ENCODE results near the gene PDE2A.

Gene PDE2A

GRCh38 chr11:72712841-72713240 is 38.6 kb upstream of the PDE2A start:
- Histone ChIP-seq H3K9me3 (ENCODE audit: control insufficient read depth, low read length) (no peaks in the 10 kb centered on the region), H3K4me1 (ENCODE audit: control insufficient read depth, insufficient read depth, low read length) (peaks cover 10% of the 10 kb centered on the region), H3K9ac (ENCODE audit: low read length) (no peak overlapping the region), H3K36me3 (ENCODE audit: control insufficient read depth, insufficient read depth, low read length) (peaks cover 18% of the 10 kb centered on the region), H3K27me3 (ENCODE audit: control insufficient read depth, insufficient read depth, low read length) (no peaks in the 10 kb centered on the region), H3K4me3 (ENCODE audit: low read length) (no peak overlapping the region)

DNA sequence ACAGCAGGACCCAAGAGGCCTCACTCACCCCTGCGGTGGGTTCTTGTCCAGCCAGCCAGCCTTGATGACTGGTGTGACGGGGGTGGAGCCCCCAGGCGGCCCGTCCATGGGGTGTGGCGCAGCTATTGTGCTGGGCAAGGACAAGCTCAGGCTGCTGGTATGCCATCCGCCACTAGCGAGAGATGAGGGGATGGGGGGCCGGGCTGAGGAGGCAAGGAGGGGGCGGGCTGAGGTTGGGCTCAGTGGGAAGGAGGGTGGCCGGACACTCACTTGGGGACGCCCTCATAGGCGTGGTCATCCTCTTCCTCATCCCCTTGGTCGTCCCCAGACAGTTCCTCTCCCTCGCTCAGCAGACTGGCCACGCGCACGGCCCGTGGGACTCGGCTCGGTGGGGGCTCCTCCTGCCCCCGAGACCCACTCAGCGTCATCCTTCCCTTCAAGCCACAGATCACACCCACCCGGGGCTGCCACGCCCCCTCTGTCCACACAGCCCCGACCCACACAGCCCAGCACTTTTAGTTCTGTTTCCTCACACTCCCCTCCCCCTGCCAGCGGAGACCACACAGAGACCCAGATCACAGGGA is 38.0 kb upstream of the PDE2A start:
- Histone ChIP-seq H3K4me1 (ENCODE audit: control insufficient read depth, insufficient read depth, low read length) (peaks cover 10% of the 10 kb centered on the region), H3K9me3 (ENCODE audit: control insufficient read depth, low read length) (no peaks in the 10 kb centered on the region), H3K9ac (ENCODE audit: low read length) (no peak overlapping the region), H3K27me3 (ENCODE audit: control insufficient read depth, insufficient read depth, low read length) (no peaks in the 10 kb centered on the region), H3K4me3 (ENCODE audit: low read length) (no peak overlapping the region), H3K36me3 (ENCODE audit: control insufficient read depth, insufficient read depth, low read length) (peaks cover 18% of the 10 kb centered on the region)

- H3K27me3 ChIP-seq (ENCODE audit: control insufficient read depth, insufficient read depth, low read length): no peaks in the 10 kb centered on the region
- peaks cover 18% of the 10 kb centered on the region for H3K36me3 ChIP-seq (ENCODE audit: control insufficient read depth, insufficient read depth, low read length)
- no peaks in the 10 kb centered on the region for H3K9me3 ChIP-seq (ENCODE audit: control insufficient read depth, low read length)
- no peak overlapping the region for H3K4me3 ChIP-seq (ENCODE audit: low read length)
- H3K4me1 ChIP-seq (ENCODE audit: control insufficient read depth, insufficient read depth, low read length): peaks cover 10% of the 10 kb centered on the region
- no peak overlapping the region for H3K9ac ChIP-seq (ENCODE audit: low read length)
Observed at GRCh38 chr11:72711141-72711540, 36.9 kb upstream of the PDE2A start.

DNA sequence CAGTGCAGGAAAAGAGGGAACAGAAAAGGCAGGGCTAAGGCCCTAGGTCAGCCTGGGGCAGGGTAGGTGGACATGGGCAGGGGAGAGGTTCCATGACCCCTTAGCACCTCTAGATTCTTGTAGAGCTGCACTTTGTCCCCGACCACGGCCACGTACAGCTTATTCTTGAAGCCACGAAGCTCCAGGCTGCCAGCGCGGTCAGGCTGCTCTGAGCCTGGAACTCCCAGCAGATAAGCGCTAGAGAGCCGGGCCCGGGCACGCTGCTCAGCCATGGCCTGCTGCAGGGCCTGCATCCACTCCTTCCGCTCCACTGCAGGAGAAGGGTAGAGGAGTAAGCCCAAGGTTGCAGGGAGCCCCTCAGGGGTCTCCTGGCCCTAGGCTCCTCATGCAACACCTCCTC is 36.1 kb upstream of the PDE2A start:
- Histone ChIP-seq H3K4me1 (ENCODE audit: control insufficient read depth, insufficient read depth, low read length) (peaks cover 10% of the 10 kb centered on the region), H3K27me3 (ENCODE audit: control insufficient read depth, insufficient read depth, low read length) (no peaks in the 10 kb centered on the region), H3K4me3 (ENCODE audit: low read length) (no peak overlapping the region), H3K36me3 (ENCODE audit: control insufficient read depth, insufficient read depth, low read length) (peaks cover 18% of the 10 kb centered on the region), H3K9ac (ENCODE audit: low read length) (no peak overlapping the region), H3K9me3 (ENCODE audit: control insufficient read depth, low read length) (no peaks in the 10 kb centered on the region)

DNA sequence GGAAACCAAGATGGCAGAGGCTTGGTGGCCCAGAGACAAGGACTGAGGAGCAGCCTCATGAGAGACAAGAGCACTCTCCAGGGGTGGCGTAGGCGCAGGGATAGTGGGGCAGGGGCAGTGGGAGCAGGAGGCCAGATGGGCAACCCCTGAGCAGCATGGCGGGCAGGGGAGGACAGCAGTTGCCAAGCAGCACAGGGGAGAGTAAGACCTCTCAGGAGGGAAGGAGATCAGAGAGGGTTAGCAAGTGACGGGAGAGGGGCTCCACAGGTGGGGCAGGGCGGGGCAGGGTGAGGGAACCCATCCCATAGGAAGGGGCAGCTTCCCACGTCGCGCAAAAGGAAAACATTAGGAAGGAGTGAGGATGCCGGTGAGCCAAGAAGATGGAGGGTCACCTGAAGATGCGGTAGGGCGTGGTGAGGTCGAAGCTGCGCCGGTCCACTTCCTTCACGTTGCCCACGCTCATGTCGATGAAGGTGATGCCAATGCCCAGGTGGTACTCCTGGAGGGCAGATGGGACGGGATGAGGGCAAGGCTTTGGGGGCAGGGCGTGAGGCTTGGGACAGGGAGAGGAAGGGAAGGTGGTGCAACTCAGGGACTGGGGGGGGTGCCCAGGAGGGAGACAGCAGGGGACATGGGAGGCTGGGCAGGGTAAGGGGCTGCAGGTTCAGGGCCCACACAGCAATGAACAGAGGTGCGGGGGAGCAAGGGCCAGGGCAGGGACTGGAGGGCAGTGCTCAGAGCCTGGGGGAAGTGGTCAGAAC is 35.4 kb upstream of the PDE2A start:
- H3K27me3 ChIP-seq (ENCODE audit: control insufficient read depth, insufficient read depth, low read length): no peaks in the 10 kb centered on the region
- no peak overlapping the region for H3K9ac ChIP-seq (ENCODE audit: low read length)
- H3K9me3 ChIP-seq (ENCODE audit: control insufficient read depth, low read length): no peaks in the 10 kb centered on the region
- no peak overlapping the region for H3K4me3 ChIP-seq (ENCODE audit: low read length)
- peaks cover 18% of the 10 kb centered on the region for H3K36me3 ChIP-seq (ENCODE audit: control insufficient read depth, insufficient read depth, low read length)
- peaks cover 10% of the 10 kb centered on the region for H3K4me1 ChIP-seq (ENCODE audit: control insufficient read depth, insufficient read depth, low read length)

DNA sequence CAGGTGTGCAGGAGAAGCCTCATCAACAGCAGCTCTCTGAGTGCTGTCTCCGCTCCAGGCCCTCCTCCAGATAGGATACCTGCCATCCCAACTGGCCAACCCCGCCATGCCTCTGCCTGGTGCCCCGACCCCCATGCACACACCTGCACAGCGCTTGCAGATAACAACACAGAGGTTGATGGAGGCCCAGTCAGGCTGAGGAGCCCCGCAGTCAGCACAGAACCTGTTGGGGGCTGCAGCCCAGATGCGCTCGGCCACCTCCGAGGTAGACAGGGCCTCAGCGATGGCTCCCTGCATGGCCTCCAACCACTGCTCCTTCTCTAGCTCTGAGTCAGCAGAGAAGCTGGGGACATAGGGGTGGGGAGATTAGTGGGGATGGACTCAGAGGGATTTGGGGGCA is 32.8 kb upstream of the PDE2A start:
- H3K9me3 ChIP-seq (ENCODE audit: control insufficient read depth, low read length): no peaks in the 10 kb centered on the region
- no peak overlapping the region for H3K4me3 ChIP-seq (ENCODE audit: low read length)
- no peaks in the 10 kb centered on the region for H3K4me1 ChIP-seq (ENCODE audit: control insufficient read depth, insufficient read depth, low read length)
- peaks cover 21% of the 10 kb centered on the region for H3K36me3 ChIP-seq (ENCODE audit: control insufficient read depth, insufficient read depth, low read length)
- H3K27me3 ChIP-seq (ENCODE audit: control insufficient read depth, insufficient read depth, low read length): no peaks in the 10 kb centered on the region
- no peak overlapping the region for H3K9ac ChIP-seq (ENCODE audit: low read length)

DNA sequence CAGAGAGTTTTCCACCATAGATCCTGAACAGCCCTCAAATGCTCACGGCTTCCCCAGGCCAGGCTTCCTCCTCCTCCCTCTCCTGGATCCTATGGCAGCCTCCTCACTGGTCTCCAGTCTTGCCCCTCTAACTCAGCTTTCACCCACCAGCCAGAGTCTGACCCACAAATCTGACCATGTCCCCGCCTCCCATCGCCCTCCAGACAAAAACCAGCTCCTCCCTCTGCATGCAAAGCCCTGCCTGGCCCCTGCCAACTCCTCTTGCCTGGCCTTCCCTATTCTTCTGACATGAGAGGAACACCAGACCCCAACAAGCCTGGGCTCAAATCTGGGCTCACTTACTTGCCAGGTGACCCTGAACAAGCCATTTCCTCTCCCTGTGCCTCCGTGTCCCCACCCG is 32.4 kb upstream of the PDE2A start:
- Histone ChIP-seq H3K9me3 (ENCODE audit: control insufficient read depth, low read length) (no peaks in the 10 kb centered on the region), H3K4me1 (ENCODE audit: control insufficient read depth, insufficient read depth, low read length) (no peaks in the 10 kb centered on the region), H3K9ac (ENCODE audit: low read length) (no peak overlapping the region), H3K36me3 (ENCODE audit: control insufficient read depth, insufficient read depth, low read length) (peaks cover 26% of the 10 kb centered on the region), H3K4me3 (ENCODE audit: low read length) (no peak overlapping the region), H3K27me3 (ENCODE audit: control insufficient read depth, insufficient read depth, low read length) (no peaks in the 10 kb centered on the region)

GRCh38 chr11:72705442-72706365 is 31.5 kb upstream of the PDE2A start:
- no peak overlapping the region for H3K9ac ChIP-seq (ENCODE audit: low read length)
- H3K4me3 ChIP-seq (ENCODE audit: low read length): no peak overlapping the region
- H3K9me3 ChIP-seq (ENCODE audit: control insufficient read depth, low read length): no peaks in the 10 kb centered on the region
- no peaks in the 10 kb centered on the region for H3K4me1 ChIP-seq (ENCODE audit: control insufficient read depth, insufficient read depth, low read length)
- peaks cover 33% of the 10 kb centered on the region for H3K36me3 ChIP-seq (ENCODE audit: control insufficient read depth, insufficient read depth, low read length)
- no peaks in the 10 kb centered on the region for H3K27me3 ChIP-seq (ENCODE audit: control insufficient read depth, insufficient read depth, low read length)

GRCh38 chr11:72704783-72705265 is 30.6 kb upstream of the PDE2A start:
- Histone ChIP-seq H3K4me3 (ENCODE audit: low read length) (no peak overlapping the region), H3K9me3 (ENCODE audit: control insufficient read depth, low read length) (no peaks in the 10 kb centered on the region), H3K9ac (ENCODE audit: low read length) (no peak overlapping the region), H3K4me1 (ENCODE audit: control insufficient read depth, insufficient read depth, low read length) (no peaks in the 10 kb centered on the region), H3K27me3 (ENCODE audit: control insufficient read depth, insufficient read depth, low read length) (no peaks in the 10 kb centered on the region), H3K36me3 (ENCODE audit: control insufficient read depth, insufficient read depth, low read length) (peaks cover 41% of the 10 kb centered on the region)

DNA sequence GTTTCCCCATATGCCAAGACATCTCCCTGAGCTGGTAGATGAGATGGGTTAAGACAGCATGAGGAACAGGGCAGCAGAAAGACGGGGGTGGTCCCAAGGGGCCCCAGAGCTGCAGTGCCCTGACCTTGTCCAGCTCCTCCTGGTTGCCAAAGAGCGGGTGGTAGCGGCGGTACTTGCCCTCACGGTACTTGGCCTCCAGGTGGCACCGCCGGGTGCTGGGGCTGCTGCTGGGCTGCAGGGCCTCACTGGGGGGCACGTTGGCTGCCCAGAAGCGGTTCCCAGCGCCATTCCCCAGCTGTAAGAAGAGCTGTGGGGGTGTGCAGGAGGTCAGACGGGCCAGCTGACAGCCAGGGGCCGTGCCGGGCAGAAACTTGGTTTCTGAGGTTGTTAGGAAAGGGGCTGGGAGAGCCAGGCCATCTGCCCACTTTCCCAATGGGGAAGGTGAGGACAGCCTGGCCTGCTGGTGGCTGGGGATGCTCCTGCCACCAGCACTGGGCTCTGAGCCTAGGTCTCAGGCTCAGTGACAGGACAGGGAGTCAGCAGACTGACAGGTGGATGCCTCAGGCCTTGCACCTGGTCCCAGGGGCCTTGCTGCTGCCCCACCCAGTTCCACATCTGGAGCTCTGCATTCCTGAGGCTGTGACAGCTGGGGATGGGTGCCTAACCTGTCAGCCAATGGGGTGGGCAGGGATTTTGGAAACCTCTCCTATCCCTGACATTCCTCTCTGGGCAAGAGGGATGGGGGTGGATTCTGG is 30.0 kb upstream of the PDE2A start:
- H3K9me3 ChIP-seq (ENCODE audit: control insufficient read depth, low read length): no peaks in the 10 kb centered on the region
- no peak overlapping the region for H3K9ac ChIP-seq (ENCODE audit: low read length)
- no peak overlapping the region for H3K4me3 ChIP-seq (ENCODE audit: low read length)
- H3K36me3 ChIP-seq (ENCODE audit: control insufficient read depth, insufficient read depth, low read length): peaks cover 41% of the 10 kb centered on the region
- H3K27me3 ChIP-seq (ENCODE audit: control insufficient read depth, insufficient read depth, low read length): no peaks in the 10 kb centered on the region
- H3K4me1 ChIP-seq (ENCODE audit: control insufficient read depth, insufficient read depth, low read length): no peaks in the 10 kb centered on the region

DNA sequence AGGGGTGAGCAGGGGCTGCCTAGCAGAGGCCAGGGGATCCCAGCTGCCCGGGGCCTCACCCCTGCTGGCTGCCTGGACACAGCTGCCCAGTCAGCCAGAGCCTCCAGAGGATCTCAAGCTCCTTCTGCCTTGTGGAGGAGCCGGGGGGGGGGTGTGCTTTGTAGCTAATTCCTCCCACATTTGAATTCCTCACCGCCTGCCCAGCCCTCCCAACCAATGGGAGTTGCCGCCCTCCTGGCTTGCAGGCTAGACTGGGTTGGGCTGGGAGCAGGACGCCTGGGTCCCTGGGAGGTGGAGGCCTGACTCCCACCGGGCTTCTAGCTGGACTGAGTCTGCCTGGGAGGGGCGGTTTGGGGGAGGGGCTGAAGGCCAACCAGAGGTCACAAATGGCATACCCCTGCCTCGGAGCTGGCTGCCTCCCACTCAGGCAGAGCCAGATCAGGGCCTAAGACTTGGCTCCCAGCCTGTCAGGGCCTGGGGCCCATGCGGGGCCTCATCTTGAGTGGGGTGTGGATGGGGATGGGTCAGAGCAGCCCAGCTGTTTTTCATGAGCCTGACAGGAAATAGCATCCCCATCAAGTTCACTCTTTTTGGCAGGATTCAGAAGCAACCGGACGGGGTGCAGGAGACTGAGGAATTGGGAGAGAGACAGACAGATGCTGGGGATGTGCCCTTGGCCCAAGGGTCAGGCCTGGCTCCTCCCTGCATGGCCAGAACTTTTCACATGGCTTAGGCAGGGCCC is 29.2 kb upstream of the PDE2A start:
- H3K9me3 ChIP-seq (ENCODE audit: control insufficient read depth, low read length): no peaks in the 10 kb centered on the region
- no peak overlapping the region for H3K9ac ChIP-seq (ENCODE audit: low read length)
- no peak overlapping the region for H3K4me3 ChIP-seq (ENCODE audit: low read length)
- peaks cover 34% of the 10 kb centered on the region for H3K36me3 ChIP-seq (ENCODE audit: control insufficient read depth, insufficient read depth, low read length)
- no peaks in the 10 kb centered on the region for H3K27me3 ChIP-seq (ENCODE audit: control insufficient read depth, insufficient read depth, low read length)
- H3K4me1 ChIP-seq (ENCODE audit: control insufficient read depth, insufficient read depth, low read length): no peaks in the 10 kb centered on the region

Data from mucosa of stomach (tissue), 1 donor.